Naive B cell (primary cell): Measurements from ENCODE around the gene TNK1. TPM values are rescaled to one million over a fixed set of nuclear protein-coding genes. Genes with fewer than 3 reads are reported as not detected.

Experiments
- ATAC-seq, 2 donors: fragments of 150-1000 bp; cut with Tn5 transposase; 2 replicates each; pipeline ENCODE4 v1.10.0; 2021; ENCODE audit warnings: low read depth in 2 of 2, mild to moderate bottlenecking in 2 of 2, moderate library complexity in 2 of 2
- DNase-seq: peaks from one replicate; pipeline ENCODE4 v3.0.0; 2022
- H3K27ac Mint-ChIP-seq, 6 donors: one replicate each; pipeline ENCODE4 v1.8.0; 2020 to 2022; ENCODE audit warnings: mild to moderate bottlenecking in 6 of 6, mixed read lengths in 6 of 6, moderate library complexity in 5 of 6, inconsistent platforms in 2 of 6
- H3K27me3 Mint-ChIP-seq, 3 donors: one replicate each; pipeline ENCODE4 v1.8.0; 2021 to 2022; ENCODE audit warnings: mixed read lengths in 3 of 3, mild to moderate bottlenecking in 1 of 3
- H3K36me3 Mint-ChIP-seq, 2 donors: one replicate each; pipeline ENCODE4 v1.8.0; 2020 to 2022; ENCODE audit warnings: mixed read lengths in 2 of 2, inconsistent platforms in 1 of 2, mild to moderate bottlenecking in 1 of 2
- H3K4me1 Mint-ChIP-seq, 3 donors: one replicate each; pipeline ENCODE4 v1.8.0; 2020 to 2022; ENCODE audit warnings: mixed read lengths in 3 of 3, inconsistent platforms in 1 of 3, mild to moderate bottlenecking in 1 of 3, moderate library complexity in 1 of 3
- H3K4me3 Mint-ChIP-seq, 8 donors: one replicate each; pipeline ENCODE4 v1.8.0; 2020 to 2022; ENCODE audit warnings: mild to moderate bottlenecking in 8 of 8, mixed read lengths in 8 of 8, moderate library complexity in 8 of 8, inconsistent platforms in 2 of 8
- H3K9me3 Mint-ChIP-seq, 7 donors: one replicate each; pipeline ENCODE4 v1.8.0; 2020 to 2022; ENCODE audit warnings: mixed read lengths in 7 of 7, mild to moderate bottlenecking in 5 of 7, inconsistent platforms in 2 of 7, moderate library complexity in 1 of 7
- polyA plus RNA-seq, 6 donors: library from polyadenylated mRNA; unstranded; fragments of 300-500 nt; fragmentation: Illumina TruSeq; gene quantifications; one replicate each; pipeline ENCODE4 v1.2.3, GENCODE V29; 2021; ENCODE audit warnings: low read depth in 6 of 6

TNK1 gene
- polyA plus RNA-seq, 6 donors from 2014 or later, result 1.2 to 4.2 (median 2.5) TPM

DNA sequence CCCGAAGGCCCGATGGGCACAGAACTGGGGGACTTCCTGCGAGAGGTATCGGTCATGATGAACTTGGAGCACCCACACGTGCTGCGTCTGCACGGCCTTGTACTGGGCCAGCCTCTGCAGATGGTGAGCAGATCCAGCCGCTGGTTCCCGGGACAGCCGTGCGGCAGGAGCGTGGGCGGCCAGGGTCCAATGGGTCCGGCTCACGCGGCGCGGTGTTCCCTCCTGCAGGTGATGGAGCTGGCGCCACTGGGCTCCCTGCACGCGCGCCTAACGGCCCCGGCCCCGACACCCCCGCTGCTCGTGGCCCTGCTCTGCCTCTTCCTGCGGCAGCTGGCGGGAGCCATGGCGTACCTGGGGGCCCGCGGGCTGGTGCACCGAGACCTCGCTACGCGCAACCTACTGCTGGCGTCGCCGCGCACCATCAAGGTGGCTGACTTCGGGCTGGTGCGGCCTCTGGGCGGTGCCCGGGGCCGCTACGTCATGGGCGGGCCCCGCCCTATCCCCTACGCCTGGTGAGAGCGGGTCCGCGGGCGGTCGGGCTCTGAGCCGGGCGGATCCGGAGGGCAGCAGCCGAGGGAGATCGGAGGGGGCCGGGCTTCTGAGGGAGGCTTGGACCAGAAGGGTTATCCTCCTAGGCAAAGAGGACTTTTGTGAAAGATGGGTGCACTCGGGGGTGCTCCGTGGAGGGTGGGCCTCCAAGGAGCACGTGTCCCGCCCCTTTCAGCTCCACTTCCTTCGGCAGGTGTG is 3.0 kb downstream of the TNK1 start:
- Mint-ChIP-seq H3K9me3 (peaks cover 0 to 6% (median 5%) of the 10 kb centered on the region in 7 donors), H3K27ac (peak overlapping the region in 4 of 6 donors; percentile 64 to 93 (median 80)), H3K4me1 (peaks cover 14 to 16% (median 15%) of the 10 kb centered on the region in 3 donors), H3K36me3 (peaks cover 3 to 7% of the 10 kb centered on the region in 2 donors), H3K4me3 (peak overlapping the region; percentile 74 to 91 (median 83)), H3K27me3 (peaks cover 33 to 38% (median 37%) of the 10 kb centered on the region in 3 donors)
- ATAC-seq (peak; percentile 96 to 97), DNase-seq (peak; percentile 81)

DNA sequence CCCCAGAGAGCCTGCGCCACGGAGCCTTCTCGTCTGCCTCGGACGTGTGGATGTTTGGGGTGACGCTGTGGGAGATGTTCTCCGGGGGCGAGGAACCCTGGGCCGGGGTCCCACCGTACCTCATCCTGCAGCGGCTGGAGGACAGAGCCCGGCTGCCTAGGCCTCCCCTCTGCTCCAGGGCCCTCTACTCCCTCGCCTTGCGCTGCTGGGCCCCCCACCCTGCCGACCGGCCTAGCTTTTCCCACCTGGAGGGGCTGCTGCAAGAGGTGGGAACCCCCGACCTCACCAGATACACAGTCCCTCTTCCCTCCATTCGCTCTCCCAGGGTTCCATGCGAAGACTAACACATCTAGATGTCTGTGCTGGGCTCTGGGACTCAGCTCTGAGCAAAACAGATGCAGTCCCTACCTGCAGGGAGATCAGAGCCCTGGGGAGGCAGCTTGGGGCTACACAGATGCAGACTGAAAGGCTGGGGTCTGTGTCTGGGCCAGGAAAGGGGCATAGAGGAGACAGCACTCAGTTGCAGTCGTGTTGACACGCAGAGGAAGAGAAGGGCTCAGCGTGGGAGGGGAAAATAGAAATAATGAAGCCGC is 3.7 kb downstream of the TNK1 start:
- DNase-seq (no peak), ATAC-seq (no peak)
- Mint-ChIP-seq H3K36me3 (no peaks in the 10 kb centered on the region), H3K9me3 (no peaks in the 10 kb centered on the region), H3K27me3 (peaks cover 26 to 31% (median 30%) of the 10 kb centered on the region in 3 donors), H3K27ac (peak overlapping the region in 4 of 6 donors; percentile 64 to 93 (median 80)), H3K4me3 (peak overlapping the region; percentile 74 to 91 (median 83)), H3K4me1 (peaks cover 14 to 16% (median 16%) of the 10 kb centered on the region in 3 donors)

GRCh38 chr17:7388856-7389255 is 8.0 kb downstream of the TNK1 start:
- no peaks in the 10 kb centered on the region for H3K9me3 Mint-ChIP-seq
- H3K4me3 Mint-ChIP-seq, result no peak overlapping the region
- no peaks in the 10 kb centered on the region for H3K36me3 Mint-ChIP-seq
- H3K4me1 Mint-ChIP-seq, result peaks cover 21 to 30% (median 26%) of the 10 kb centered on the region in 3 donors
- DNase-seq (no peak), ATAC-seq (no peak)
- H3K27me3 Mint-ChIP-seq, result no peaks in the 10 kb centered on the region
- H3K27ac Mint-ChIP-seq, result peak overlapping the region in 1 of 6 donors; percentile 53

GRCh38 chr17:7389924-7390910 is 9.3 kb downstream of the TNK1 start:
- H3K4me3 Mint-ChIP-seq, result peak overlapping the region in 1 of 8 donors; percentile 69
- peaks cover 22 to 32% (median 25%) of the 10 kb centered on the region in 3 donors for H3K4me1 Mint-ChIP-seq
- peak overlapping the region in 1 of 6 donors; percentile 66 for H3K27ac Mint-ChIP-seq
- ATAC-seq (no peak), DNase-seq (no peak)
- no peaks in the 10 kb centered on the region for H3K27me3 Mint-ChIP-seq
- H3K9me3 Mint-ChIP-seq, result no peaks in the 10 kb centered on the region
- H3K36me3 Mint-ChIP-seq, result no peaks in the 10 kb centered on the region

DNA sequence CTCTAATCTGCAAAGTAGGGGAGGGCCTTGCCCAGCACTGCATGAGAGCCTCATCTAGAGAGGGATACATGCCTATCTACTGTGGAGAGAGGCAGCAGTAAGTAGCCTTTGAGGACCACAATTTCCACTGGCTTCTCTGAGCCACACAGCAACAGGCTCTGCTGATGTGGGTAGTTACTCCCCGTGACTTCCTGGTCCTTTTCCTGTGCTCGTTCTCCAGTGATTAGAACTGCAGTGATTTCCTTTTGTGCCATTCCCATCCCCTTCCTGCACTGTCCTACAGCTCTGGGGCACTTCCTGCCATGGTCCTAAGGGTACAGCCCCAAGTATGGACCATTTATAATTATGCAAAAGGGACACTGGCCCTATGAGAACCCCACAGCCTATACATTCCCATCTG is 10.4 kb downstream of the TNK1 start:
- Mint-ChIP-seq H3K27me3 (no peaks in the 10 kb centered on the region), H3K4me1 (peaks cover 30 to 34% (median 32%) of the 10 kb centered on the region in 3 donors), H3K36me3 (no peaks in the 10 kb centered on the region), H3K4me3 (peak overlapping the region in 2 of 8 donors; percentile 34 to 69), H3K9me3 (no peaks in the 10 kb centered on the region), H3K27ac (no peak overlapping the region)
- DNase-seq (no peak), ATAC-seq (no peak)

GRCh38 chr17:7392696-7393612 is 12.1 kb downstream of the TNK1 start:
- ATAC-seq (no peak), DNase-seq (no peak)
- Mint-ChIP-seq H3K27me3 (no peaks in the 10 kb centered on the region), H3K27ac (peak overlapping the region in 4 of 6 donors; percentile 72 to 91 (median 80)), H3K4me3 (peak overlapping the region; percentile 68 to 94 (median 83)), H3K9me3 (no peaks in the 10 kb centered on the region), H3K4me1 (peaks cover 30 to 34% (median 32%) of the 10 kb centered on the region in 3 donors), H3K36me3 (no peaks in the 10 kb centered on the region)

GRCh38 chr17:7393613-7394451 is 12.9 kb downstream of the TNK1 start:
- Mint-ChIP-seq H3K4me3 (peak overlapping the region; percentile 86 to 96 (median 94)), H3K27me3 (no peaks in the 10 kb centered on the region), H3K36me3 (no peaks in the 10 kb centered on the region), H3K4me1 (peaks cover 30 to 34% (median 32%) of the 10 kb centered on the region in 3 donors), H3K9me3 (no peaks in the 10 kb centered on the region), H3K27ac (peak overlapping the region; percentile 57 to 94 (median 91))
- DNase-seq (peak; percentile 13), ATAC-seq (peak; percentile 72 to 76)

- H3K27ac Mint-ChIP-seq, result peak within 1 kb of the TSS; percentile 72 to 94 (median 91)
- peak; percentile 87 to 88 for ATAC-seq
- peak within 1 kb of the TSS; percentile 86 to 98 (median 94) for H3K4me3 Mint-ChIP-seq
- peak; percentile 84 for DNase-seq
- H3K27me3 Mint-ChIP-seq, result no peaks in the 10 kb centered on the region
- H3K36me3 Mint-ChIP-seq, result no peaks in the 10 kb centered on the region
- no peaks in the 10 kb centered on the region for H3K9me3 Mint-ChIP-seq
- peaks cover 30 to 34% (median 31%) of the 10 kb centered on the region in 3 donors for H3K4me1 Mint-ChIP-seq
Measured at GRCh38 chr17:7394452-7395191, 13.7 kb downstream of the TNK1 start, which contains the start of gene PLSCR3. Gene PLSCR3 (minus strand): TSS chr17:7394525. CDS start chr17:7394110, 415 bp downstream.

- DNase-seq (no peak), ATAC-seq (no peak)
- Mint-ChIP-seq H3K4me1 (peaks cover 26 to 31% (median 27%) of the 10 kb centered on the region in 3 donors), H3K27ac (peak overlapping the region in 1 of 6 donors; percentile 40), H3K9me3 (no peaks in the 10 kb centered on the region), H3K36me3 (no peaks in the 10 kb centered on the region), H3K4me3 (peak overlapping the region in 4 of 8 donors; percentile 4 to 63 (median 26)), H3K27me3 (no peaks in the 10 kb centered on the region)
Measured at GRCh38 chr17:7396147-7396546, 15.3 kb downstream of the TNK1 start.

GRCh38 chr17:7398612-7399011 is 17.7 kb downstream of the TNK1 start:
- Mint-ChIP-seq H3K36me3 (no peaks in the 10 kb centered on the region), H3K4me3 (peak overlapping the region in 1 of 8 donors; percentile 78), H3K9me3 (no peaks in the 10 kb centered on the region), H3K27me3 (no peaks in the 10 kb centered on the region), H3K27ac (no peak overlapping the region), H3K4me1 (peaks cover 22 to 30% (median 25%) of the 10 kb centered on the region in 3 donors)
- DNase-seq (no peak), ATAC-seq (no peak)
